Neuronal stem cell (in vitro differentiated cells): ENCODE results near the gene CACNA1C.

Experiments used
- DNase-seq: peaks from one replicate; pipeline ENCODE4 v3.0.0-alpha.2; 2013; ENCODE audit warnings: low spot score
- H2AFZ ChIP-seq: one replicate; pipeline ENCODE4 v1.6.1; 2013; ENCODE audit warnings: mild to moderate bottlenecking, low read length, inconsistent platforms
- H2AK5ac ChIP-seq: 2 replicates; pipeline ENCODE4 v1.6.1; 2013; ENCODE audit warnings: low read depth, mild to moderate bottlenecking, inconsistent platforms, low read length, moderate library complexity, mixed read lengths
- H2BK120ac ChIP-seq: 2 replicates; pipeline ENCODE4 v1.6.1; 2013; ENCODE audit warnings: low read depth, mild to moderate bottlenecking, inconsistent platforms, low read length, moderate library complexity, mixed read lengths
- H2BK12ac ChIP-seq: one replicate; pipeline ENCODE4 v1.6.1; 2013; ENCODE audit warnings: low read length, inconsistent platforms
- H2BK15ac ChIP-seq: 2 replicates; pipeline ENCODE4 v1.6.1; 2013; ENCODE audit warnings: mild to moderate bottlenecking, low read length, inconsistent platforms, mixed read lengths
- H2BK5ac ChIP-seq: one replicate; pipeline ENCODE4 v1.6.1; 2013; ENCODE audit warnings: inconsistent platforms, mild to moderate bottlenecking, low read length, moderate library complexity
- H3K14ac ChIP-seq: one replicate; pipeline ENCODE4 v1.6.1; 2013; ENCODE audit warnings: low read length, inconsistent platforms
- H3K18ac ChIP-seq: 2 replicates; pipeline ENCODE4 v1.6.1; 2013; ENCODE audit warnings: low read length, inconsistent platforms
- H3K23ac ChIP-seq: 2 replicates; pipeline ENCODE4 v1.6.1; 2013; ENCODE audit warnings: low read depth, mild to moderate bottlenecking, mixed read lengths, low read length, inconsistent platforms; ENCODE audit not compliant: poor library complexity
- H3K27ac ChIP-seq: replicated peaks from 3 replicates; pipeline ENCODE4 v1.5.1; 2013; ENCODE audit warnings: low read length, inconsistent platforms
- H3K27me3 ChIP-seq, 3 experiments: 2 replicates each; pipeline ENCODE4 v1.6.1; 2013; ENCODE audit warnings: low read length in 3 of 3, mild to moderate bottlenecking in 2 of 3, inconsistent platforms in 1 of 3, low read depth in 1 of 3, mixed read lengths in 1 of 3, moderate library complexity in 1 of 3; ENCODE audit not compliant: control insufficient read depth in 3 of 3, insufficient read depth in 3 of 3
- H3K36me3 ChIP-seq, 2 donors: replicated peaks in 1 of 2; 2 replicates each; pipeline ENCODE4 v1.6.1; 2013; ENCODE audit warnings: low read length in 2 of 2; ENCODE audit not compliant: control insufficient read depth in 2 of 2, insufficient read depth in 2 of 2
- H3K4ac ChIP-seq: 2 replicates; pipeline ENCODE4 v1.6.1; 2013; ENCODE audit warnings: inconsistent platforms, mild to moderate bottlenecking, low read length, moderate library complexity
- H3K4me1 ChIP-seq, 2 donors: 1 replicate in 1 of 2; 2 replicates in 1 of 2; pipeline ENCODE4 v1.6.1; 2013; ENCODE audit warnings: low read length in 2 of 2, low read depth in 1 of 2; ENCODE audit not compliant: control insufficient read depth in 2 of 2, insufficient read depth in 1 of 2
- H3K4me2 ChIP-seq: one replicate; pipeline ENCODE4 v1.6.1; 2013; ENCODE audit warnings: mild to moderate bottlenecking, low read length, inconsistent platforms; ENCODE audit not compliant: insufficient read depth, poor library complexity, severe bottlenecking
- H3K4me3 ChIP-seq, 2 donors: 2 replicates each; pipeline ENCODE4 v1.5.1; 2013; ENCODE audit warnings: low read length in 2 of 2, mild to moderate bottlenecking in 2 of 2, inconsistent platforms in 1 of 2, moderate library complexity in 1 of 2
- H3K79me1 ChIP-seq: one replicate; pipeline ENCODE4 v1.6.1; 2013; ENCODE audit warnings: low read depth, mild to moderate bottlenecking, inconsistent platforms, low read length, moderate library complexity
- H3K9ac ChIP-seq: one replicate; pipeline ENCODE4 v1.6.1; 2013; ENCODE audit warnings: mild to moderate bottlenecking, low read depth, low read length, inconsistent platforms; ENCODE audit not compliant: poor library complexity
- H3K9me3 ChIP-seq, 2 donors: replicated peaks in 1 of 2; 2 replicates each; pipeline versions ENCODE3 to v1.6.1; 2013; ENCODE audit warnings: low read length in 2 of 2, mild to moderate bottlenecking in 2 of 2, inconsistent platforms in 1 of 2, low read depth in 1 of 2, mixed read lengths in 1 of 2, moderate library complexity in 1 of 2; ENCODE audit not compliant: control insufficient read depth in 2 of 2, insufficient read depth in 1 of 2
- H4K8ac ChIP-seq: one replicate; pipeline ENCODE4 v1.6.1; 2013; ENCODE audit warnings: low read depth, mild to moderate bottlenecking, inconsistent platforms, low read length, moderate library complexity
- H4K91ac ChIP-seq: one replicate; pipeline ENCODE4 v1.6.1; 2013; ENCODE audit warnings: low read length, low read depth, mild to moderate bottlenecking, inconsistent platforms; ENCODE audit not compliant: poor library complexity
- WGBS, 2 donors: extraction: QIAGEN DNeasy Blood & Tissue Kit; methylation state at CpG; one replicate each; pipeline ENCODE4 v1.1.7; 2013; ENCODE audit warnings: missing lambda C conversion rate in 2 of 2, mixed read lengths in 1 of 2; ENCODE audit not compliant: insufficient read length in 2 of 2, insufficient replicate concordance in 1 of 2; ENCODE audit errors: extremely low coverage in 2 of 2; 5-methylcytosine and 5-hydroxymethylcytosine counted together

Gene CACNA1C

GRCh38 chr12:2270846-2271245 lies 218.1 kb downstream of the CACNA1C start:
- H2BK120ac ChIP-seq = no peak overlapping the region
- H2BK12ac ChIP-seq = no peak overlapping the region
- no peak overlapping the region for H4K91ac ChIP-seq
- no peak overlapping the region for H2AFZ ChIP-seq
- H4K8ac ChIP-seq = no peak overlapping the region
- no peak overlapping the region for H2BK15ac ChIP-seq
- H3K79me1 ChIP-seq = no peaks in the 10 kb centered on the region
- no peak overlapping the region for H3K14ac ChIP-seq
- H3K4ac ChIP-seq = no peak overlapping the region
- no CpG with 5 or more reads among the region's 6 CpGs for WGBS, 2 donors
- no peak overlapping the region for H3K27ac ChIP-seq
- H3K9ac ChIP-seq = no peak overlapping the region
- peaks cover 0 to 3% (median 0%) of the 10 kb centered on the region in 3 experiments for H3K27me3 ChIP-seq
- no peak overlapping the region for H3K23ac ChIP-seq
- H2AK5ac ChIP-seq = peak overlapping the region; percentile 66
- no peak overlapping the region for H2BK5ac ChIP-seq
- H3K4me2 ChIP-seq = no peak overlapping the region
- H3K4me1 ChIP-seq = peaks cover 0 to 8% of the 10 kb centered on the region in 2 donors
- no peak overlapping the region for H3K4me3 ChIP-seq
- no peaks in the 10 kb centered on the region for H3K9me3 ChIP-seq
- no peak overlapping the region for H3K18ac ChIP-seq
- no peak for DNase-seq
- H3K36me3 ChIP-seq = no peaks in the 10 kb centered on the region

- Histone ChIP-seq H3K4ac (no peak overlapping the region), H3K36me3 (no peaks in the 10 kb centered on the region), H2BK12ac (no peak overlapping the region), H3K14ac (no peak overlapping the region), H2AFZ (no peak overlapping the region), H4K91ac (no peak overlapping the region), H2BK5ac (peak overlapping the region; percentile 63), H2AK5ac (no peak overlapping the region), H3K23ac (no peak overlapping the region), H3K4me1 (peaks cover 0 to 8% of the 10 kb centered on the region in 2 donors), H3K9me3 (no peaks in the 10 kb centered on the region), H3K9ac (no peak overlapping the region), H3K4me2 (no peak overlapping the region), H3K79me1 (no peaks in the 10 kb centered on the region), H3K18ac (peak overlapping the region; percentile 62), H3K27ac (no peak overlapping the region), H4K8ac (no peak overlapping the region), H2BK15ac (peak overlapping the region; percentile 55), H3K27me3 (peaks cover 0 to 3% (median 0%) of the 10 kb centered on the region in 3 experiments), H2BK120ac (no peak overlapping the region), H3K4me3 (no peak overlapping the region)
- no CpG with 5 or more reads among the region's 4 CpGs for WGBS, 2 donors
- no peak for DNase-seq
Observed at GRCh38 chr12:2271961-2272360, 219.2 kb downstream of the CACNA1C start.

- Histone ChIP-seq H2BK120ac (no peak overlapping the region), H4K8ac (no peak overlapping the region), H2BK5ac (no peak overlapping the region), H3K36me3 (no peaks in the 10 kb centered on the region), H3K79me1 (no peaks in the 10 kb centered on the region), H3K4me2 (no peak overlapping the region), H3K9ac (no peak overlapping the region), H3K9me3 (no peaks in the 10 kb centered on the region), H2BK12ac (no peak overlapping the region), H2AFZ (no peak overlapping the region), H3K4me3 (no peak overlapping the region), H4K91ac (no peak overlapping the region), H3K4ac (no peak overlapping the region), H2AK5ac (no peak overlapping the region), H3K27ac (no peak overlapping the region), H3K14ac (no peak overlapping the region), H2BK15ac (no peak overlapping the region), H3K4me1 (peaks cover 0 to 3% of the 10 kb centered on the region in 2 donors), H3K18ac (no peak overlapping the region), H3K27me3 (peaks cover 0 to 3% (median 0%) of the 10 kb centered on the region in 3 experiments), H3K23ac (no peak overlapping the region)
- DNase-seq = no peak
- WGBS, 2 donors = no CpG with 5 or more reads among the region's 4 CpGs
Observed at GRCh38 chr12:2273288-2273687, 220.5 kb downstream of the CACNA1C start.

GRCh38 chr12:2273751-2274150 lies 221.0 kb downstream of the CACNA1C start:
- no peaks in the 10 kb centered on the region for H3K36me3 ChIP-seq
- H3K23ac ChIP-seq = peak overlapping the region; percentile 34
- no peak overlapping the region for H3K4me3 ChIP-seq
- H2BK120ac ChIP-seq = no peak overlapping the region
- no peaks in the 10 kb centered on the region for H3K9me3 ChIP-seq
- no peak overlapping the region for H2BK5ac ChIP-seq
- H3K18ac ChIP-seq = peak overlapping the region; percentile 72
- no peak overlapping the region for H4K91ac ChIP-seq
- H2AK5ac ChIP-seq = peak overlapping the region; percentile 87
- no peak overlapping the region for H3K9ac ChIP-seq
- WGBS, 2 donors = no CpG with 5 or more reads among the region's 12 CpGs
- DNase-seq = no peak
- peaks cover 0 to 3% (median 0%) of the 10 kb centered on the region in 3 experiments for H3K27me3 ChIP-seq
- no peak overlapping the region for H3K27ac ChIP-seq
- H3K4me2 ChIP-seq = no peak overlapping the region
- no peak overlapping the region for H2AFZ ChIP-seq
- H3K79me1 ChIP-seq = no peaks in the 10 kb centered on the region
- no peak overlapping the region for H2BK15ac ChIP-seq
- H4K8ac ChIP-seq = peak overlapping the region; percentile 45
- no peak overlapping the region for H3K14ac ChIP-seq
- H3K4ac ChIP-seq = no peak overlapping the region
- no peak overlapping the region for H2BK12ac ChIP-seq
- peaks cover 0 to 1% of the 10 kb centered on the region in 2 donors for H3K4me1 ChIP-seq
